HG03045 (cell line): ENCODE measurements around the gene GRM2.

Experiments used
- ATAC-seq: cut with Tn5 transposase; IDR thresholded peaks from one replicate; pipeline ENCODE4 v1.9.1; 2021; ENCODE audit warnings: mild to moderate bottlenecking, moderate library complexity; ENCODE audit not compliant: unreplicated experiment

The GRM2 gene

DNA sequence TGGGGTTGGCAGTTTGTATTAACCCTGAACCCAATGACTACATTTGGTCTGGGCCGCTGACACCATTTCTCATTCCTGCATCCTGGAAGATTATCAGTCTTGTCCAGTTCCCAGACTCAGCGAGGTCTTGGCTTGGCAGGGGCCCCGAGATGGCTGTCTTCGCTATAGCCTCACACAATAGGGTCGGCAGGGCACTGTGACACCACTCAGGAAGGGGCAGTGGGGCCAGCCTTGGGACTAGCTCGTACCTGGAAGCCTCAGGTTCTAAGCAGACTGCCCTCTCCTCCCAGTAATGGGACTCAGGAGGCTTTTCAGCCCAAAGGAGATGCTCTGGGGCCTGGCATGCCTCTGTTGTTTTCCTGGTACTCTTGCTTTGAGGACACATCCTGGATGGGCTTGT, 26.7 kb upstream of the GRM2 start:
- no peak for ATAC-seq

DNA sequence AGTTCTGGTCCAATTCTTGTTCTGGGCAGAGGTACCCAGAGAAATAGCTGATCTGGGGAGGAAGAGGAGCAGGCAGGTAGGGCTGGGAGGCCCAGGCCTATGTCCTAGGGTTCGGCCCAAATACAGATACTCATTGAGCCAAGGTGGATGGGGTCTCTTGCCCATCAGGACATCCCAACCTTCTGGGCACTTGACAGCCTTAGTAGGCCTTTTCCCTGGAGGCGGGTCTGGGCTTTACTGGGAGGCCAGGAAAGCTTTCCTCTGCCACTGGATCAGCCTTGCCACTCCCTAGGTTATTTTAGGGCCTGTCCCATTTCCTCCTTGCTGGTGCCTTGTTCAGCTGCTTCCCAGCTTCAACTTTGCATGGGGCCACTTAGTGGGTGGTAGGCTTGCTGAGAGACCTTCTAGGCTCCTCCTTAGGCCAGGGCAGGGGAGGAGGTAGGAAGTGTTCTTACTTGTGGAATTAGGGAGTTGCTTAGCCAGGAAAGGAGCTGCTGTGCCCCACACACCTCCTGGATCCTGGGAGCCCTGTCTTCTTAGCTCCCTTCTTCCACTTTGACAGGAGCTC, 26.1 kb upstream of the GRM2 start:
- ATAC-seq: no peak

DNA sequence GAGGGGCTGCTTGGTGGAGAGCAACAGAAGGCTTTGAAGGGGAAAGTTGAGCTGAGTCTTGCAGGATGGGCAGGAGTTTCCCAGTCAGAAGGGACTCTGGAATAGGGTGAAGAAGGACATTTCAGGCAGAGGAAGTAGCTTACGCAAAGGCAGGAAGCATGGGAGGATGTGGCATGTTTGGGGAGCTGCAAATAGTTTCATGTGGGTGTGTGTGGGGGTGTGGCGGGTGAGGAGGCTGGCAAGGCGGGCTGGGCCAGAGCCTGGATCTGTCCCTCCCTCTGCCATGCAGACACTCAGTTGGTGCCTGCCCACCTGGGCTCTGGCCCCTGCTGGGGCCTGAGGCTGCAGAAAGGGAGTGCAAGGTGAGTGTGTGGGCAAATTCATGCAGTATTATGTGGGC, 25.4 kb upstream of the GRM2 start:
- ATAC-seq: no peak

DNA sequence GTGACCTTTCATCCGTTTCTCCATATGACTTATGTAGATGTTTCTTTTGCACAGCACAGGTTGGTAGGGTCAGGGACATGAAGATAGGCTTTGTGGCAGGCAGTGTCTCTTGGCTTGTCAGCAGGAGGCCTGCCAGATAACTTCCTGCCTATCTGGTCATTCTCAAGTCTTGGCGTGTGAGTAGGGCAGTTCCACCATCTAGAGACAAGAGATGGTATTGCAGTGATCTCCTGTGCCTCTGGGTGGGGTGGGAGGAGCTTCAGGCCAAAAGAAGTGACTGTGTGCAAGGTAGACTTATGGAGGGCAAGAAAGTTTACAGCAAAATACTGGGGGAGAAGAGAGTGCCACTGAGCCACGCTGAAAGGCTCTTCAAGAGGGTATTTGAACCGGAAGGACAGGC, 24.8 kb upstream of the GRM2 start:
- ATAC-seq: peak; percentile 76

DNA sequence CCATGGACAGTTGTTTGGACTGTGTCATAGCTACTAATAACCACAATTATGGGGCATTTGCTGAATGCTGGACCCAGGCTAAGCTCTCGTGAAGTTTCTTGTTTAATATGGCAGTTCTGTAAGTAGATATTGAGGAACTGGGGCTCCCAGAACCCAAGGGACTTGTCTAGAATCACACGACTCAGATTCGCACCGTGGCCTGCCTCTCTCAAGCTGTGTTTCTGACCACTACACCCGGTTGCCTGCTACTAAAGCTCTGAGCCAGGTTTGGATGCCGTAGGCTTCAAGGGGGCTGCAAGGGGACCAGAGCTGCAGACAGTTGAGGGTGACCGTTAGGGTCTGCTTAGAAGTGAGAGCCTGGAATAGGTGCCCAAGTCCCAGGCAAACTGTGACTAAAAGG, 24.3 kb upstream of the GRM2 start:
- ATAC-seq: no peak

DNA sequence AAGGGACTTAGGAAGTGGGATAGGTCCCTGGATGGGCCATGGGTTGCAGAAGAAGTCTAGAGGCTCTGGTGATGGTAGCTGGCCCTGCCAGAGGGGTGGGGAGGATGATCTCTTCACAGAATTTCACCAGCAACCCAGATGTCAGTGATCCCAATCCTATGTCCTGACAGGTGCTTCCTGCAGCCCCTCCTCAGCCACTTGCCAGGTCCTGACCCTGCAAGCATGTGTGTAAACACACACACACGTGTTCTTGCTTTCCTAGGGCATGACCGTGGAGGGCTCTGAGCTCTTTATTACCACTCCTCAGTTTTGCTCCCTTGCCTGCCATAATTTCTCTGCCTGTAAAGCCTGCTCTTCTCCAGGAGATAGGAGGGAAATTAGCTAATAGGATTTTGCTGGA, 23.3 kb upstream of the GRM2 start:
- no peak for ATAC-seq

DNA sequence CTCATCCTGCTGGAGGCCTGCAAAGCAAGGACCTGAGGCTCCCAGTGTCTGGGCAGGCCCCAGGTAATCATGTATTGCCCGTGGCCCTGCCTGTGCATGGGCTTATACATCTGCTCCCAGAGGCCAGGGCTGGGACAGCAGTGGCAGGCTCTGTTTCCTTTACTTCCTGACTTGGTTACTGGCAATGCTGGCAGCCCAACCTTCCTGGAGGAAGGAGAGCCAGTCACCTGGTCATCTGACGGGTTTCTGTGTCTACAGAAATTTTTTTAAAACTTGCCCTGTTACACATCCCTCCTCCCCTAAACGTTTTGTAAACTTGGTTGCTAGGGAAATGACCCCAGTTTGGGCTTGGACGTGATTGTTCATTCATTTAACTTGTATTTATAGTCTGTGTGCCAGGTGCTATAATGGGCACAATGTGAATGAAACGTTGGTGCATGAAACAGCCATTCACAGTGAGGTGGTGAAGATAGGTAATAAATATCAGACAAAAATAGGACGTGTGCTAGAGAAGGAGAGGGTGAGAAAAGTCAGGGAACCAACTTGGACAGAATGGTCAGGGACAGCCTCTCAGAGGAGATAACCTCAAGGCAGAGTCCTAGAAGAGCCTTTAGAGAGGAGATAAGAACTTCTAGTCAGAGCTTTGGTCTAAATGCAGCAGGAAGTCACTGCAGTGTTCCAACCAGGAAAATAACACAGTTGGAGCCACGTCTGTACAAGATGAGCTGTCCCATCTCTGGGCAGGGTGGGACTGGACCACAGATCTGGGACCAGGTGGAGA, 21.7 kb upstream of the GRM2 start:
- no peak for ATAC-seq

DNA sequence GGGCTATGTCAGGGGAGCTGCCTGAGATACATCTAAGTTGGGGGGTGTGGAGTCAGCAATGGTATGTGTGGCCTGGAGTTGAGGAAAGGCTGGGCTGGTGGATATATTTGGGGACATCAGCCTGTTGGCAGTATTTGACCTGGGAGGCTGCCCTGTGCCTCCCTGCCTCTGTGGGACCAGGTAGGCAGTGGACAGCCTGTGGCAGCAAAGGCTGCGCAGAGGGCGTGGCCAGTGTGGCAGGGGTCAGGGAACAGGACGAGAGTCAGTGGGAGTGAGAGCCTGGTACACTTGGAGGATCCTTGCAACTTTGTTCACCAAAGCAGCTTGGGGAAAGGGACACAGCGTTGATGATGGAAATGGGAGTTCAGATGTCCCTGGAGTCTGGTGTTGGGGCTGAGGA, 20.8 kb upstream of the GRM2 start:
- no peak for ATAC-seq

DNA sequence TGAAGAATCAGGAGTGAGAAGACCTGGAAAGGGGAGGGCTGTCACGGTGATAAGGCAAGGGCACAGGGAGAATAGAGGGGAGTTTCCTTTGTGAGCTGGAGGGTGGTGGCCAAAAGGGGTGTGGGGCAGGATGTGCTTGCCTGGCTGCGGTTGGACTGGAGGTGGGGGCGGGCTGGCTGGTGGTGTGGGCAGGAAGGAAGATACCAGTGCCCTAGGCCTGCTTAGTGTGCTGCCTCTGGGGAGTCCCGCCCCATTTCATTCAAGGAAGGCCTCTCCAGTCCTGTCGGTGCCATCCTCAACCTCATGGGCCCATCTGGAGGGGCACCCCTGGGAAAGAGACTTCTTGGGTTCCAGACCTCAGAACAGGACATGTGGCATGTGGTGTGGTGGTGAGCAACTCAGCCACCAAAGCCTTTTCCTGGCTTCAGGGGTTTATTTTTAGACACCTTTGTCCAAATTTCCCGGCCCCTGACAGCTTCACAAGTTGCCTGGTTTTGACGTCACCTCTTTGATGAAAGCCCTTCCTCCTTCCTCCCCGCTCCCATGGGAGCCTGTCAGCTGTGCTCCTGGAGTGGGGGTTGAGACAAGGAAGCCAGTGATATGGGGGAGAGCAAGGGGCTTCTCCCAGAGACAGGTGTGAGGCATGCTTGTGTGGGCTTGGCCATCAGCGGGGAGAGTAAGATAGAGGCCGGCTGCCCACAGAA, 20.2 kb upstream of the GRM2 start:
- peak; percentile 45 for ATAC-seq

DNA sequence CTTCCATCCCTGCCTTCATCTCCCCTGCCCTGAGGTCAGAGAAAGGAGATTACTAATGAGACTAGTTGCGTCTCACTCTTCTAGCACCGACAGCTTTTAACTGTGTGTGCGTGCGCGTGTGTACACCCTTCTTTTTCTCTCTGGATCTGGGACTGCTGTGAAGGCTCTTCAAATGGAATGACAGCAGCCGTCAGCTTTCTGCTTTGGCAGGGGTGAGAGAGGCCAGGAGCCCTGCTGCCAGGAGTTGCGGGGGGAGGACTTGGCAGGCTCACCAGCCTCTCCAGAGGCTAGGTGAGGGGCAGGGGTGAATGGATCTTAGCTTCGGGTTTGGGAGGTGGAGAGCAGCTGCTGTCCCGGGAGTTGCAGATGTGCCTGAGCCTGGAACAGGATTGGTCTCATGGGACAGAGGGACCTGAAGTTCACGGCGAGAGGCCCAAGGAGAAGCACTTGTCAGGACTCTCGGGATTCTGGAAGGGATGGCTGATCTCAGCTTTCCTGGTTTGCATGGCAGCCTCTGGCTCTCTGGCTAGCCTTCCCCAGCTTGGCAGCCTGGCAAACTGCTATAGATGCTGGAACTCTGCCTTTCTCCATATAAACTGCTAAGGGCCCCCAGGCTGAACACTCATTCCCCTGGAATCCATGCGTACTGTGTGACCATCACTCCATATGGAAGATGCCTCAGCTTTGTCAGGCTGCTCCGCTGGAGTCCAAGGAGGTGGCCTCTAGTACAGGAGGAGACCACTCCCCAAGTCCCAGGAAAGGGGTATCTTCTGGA, 19.2 kb upstream of the GRM2 start:
- ATAC-seq: no peak

DNA sequence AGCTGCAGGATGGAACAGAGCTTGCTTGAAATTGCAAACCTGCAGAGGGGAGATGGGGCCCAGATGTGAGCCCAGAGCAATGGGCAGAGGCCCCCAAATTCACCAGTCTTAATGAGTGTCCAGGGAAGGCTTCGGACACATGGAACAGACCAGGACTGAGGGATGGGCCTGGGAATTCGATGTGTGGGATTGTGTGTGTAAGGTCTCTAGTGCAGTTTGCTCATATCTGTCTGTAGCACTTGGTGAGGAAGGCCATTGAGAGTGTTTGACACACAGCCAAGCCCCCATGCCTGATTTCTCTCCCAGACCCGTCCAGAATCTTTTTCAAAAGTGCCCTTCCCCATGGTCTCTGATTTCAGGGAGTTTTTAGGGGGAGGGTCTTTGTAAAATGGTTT, 18.7 kb upstream of the GRM2 start:
- no peak for ATAC-seq

DNA sequence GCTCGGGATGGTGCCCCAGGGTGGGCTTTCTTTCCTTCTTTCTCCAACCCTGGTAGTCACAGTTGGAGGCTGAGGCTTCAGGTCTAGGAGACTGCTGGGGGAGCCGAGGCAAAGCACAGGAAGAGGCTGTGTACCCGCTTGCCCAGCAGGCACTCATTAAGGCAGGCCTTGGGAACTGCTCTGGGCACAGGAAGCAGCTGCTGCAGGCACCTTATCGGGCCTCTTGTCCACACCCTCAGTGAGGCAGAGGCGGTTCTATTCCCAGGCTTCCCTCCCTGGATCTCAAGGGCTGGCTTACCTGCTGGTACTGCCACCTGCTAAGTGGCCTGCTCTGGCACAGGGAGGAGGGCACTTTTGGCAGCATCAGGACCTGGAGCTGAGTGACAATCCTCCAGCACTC, 15.8 kb upstream of the GRM2 start:
- ATAC-seq: no peak

DNA sequence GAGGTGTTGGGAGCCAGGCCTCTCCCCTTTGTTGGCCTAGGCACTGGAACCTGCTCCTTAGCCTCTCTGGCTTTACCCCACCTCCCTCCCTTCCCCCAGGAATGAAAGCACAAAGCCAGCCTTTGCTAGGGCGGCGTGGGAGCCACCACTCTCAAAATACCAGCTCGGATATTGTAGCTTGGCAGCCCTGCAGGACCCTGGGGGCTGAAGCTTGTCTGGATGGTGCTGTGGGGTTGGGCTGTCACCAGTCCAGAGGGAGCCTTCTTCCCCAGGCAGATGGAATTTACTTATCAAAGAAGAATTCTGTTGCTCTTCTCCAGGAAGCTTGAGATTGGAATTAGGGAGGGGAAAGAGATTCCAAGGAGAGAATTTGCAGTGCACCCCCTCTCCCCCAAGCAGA, 14.9 kb upstream of the GRM2 start:
- no peak for ATAC-seq

DNA sequence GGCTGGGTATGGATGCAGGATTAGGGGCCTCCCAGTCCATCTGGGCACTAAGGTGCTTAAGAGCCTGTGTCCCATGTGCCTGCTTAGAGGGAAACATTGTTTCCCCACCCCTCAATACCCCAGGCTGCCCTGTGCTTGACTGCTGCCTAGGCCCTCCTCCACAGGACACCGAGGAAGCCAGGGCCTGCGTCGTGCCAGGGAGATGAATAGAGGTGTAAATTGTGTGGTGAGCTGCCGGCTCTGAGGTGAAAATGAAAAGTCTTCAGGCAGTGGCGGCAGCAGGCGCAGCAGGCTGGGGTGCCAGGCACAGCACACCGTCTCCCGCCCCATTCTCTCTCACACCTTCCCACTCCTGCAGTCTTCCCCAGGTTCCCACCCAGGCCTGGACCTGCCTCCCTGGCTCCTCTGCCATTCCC, 13.9 kb upstream of the GRM2 start:
- no peak for ATAC-seq

DNA sequence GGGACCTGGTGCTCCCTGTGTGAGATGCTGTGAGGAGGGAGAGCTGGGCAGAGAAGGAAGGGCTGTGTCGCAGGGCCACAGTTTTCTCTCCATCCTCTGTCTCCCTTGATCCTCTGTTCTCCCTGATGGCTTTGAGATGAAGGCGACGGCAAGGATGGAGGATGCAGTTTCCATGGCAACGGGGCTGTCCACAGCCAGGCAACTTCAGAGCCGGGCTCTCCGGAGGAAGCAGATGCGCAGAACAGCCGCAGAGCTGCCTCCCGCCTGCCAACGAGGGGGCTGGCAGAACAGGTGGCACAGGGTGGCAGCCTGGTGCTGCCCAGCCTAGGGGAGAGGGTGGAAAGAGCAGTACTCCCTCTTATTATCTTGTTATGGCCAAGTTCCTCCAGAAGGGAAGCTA, 9.9 kb upstream of the GRM2 start:
- ATAC-seq: no peak

DNA sequence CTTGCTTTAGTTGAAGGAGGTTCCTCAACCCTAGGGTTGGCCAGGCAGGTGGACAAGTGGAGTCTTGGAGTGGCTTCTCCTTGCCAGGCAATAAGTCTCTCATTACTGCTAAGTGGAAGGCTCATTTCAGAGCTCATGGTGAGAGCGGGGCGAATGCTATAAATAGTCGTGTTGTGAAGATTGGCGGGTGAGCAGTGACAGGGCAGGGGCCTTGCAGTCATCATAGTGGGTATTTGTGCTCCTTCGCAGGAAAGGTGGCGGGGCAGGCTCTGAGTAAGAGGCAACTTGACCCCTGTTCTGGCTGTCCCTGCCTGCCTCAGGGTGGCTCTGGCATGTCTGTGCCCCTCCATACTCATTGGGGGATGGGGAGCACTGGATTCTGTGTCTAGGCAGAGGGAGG, 8.7 kb upstream of the GRM2 start:
- no peak for ATAC-seq

DNA sequence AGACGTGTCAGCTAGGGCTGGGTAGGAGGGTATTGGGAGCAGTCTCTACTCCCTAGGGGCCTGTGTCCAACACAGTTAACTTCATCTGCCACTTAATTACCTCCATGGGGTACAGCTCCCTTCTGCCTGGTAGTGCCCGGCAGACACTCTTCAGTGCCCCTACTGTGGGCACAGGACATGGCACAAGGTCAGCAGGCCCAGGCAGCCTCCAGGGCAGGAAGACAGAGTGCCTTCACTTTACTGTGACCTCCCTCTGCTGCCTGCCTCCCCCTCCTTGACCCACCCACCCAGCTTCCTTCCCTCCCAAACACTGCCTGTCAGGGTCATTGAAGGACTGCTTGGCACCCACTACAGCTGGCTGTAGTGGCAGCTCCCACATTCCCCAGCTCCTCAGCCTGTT, 6.5 kb upstream of the GRM2 start:
- ATAC-seq: no peak

DNA sequence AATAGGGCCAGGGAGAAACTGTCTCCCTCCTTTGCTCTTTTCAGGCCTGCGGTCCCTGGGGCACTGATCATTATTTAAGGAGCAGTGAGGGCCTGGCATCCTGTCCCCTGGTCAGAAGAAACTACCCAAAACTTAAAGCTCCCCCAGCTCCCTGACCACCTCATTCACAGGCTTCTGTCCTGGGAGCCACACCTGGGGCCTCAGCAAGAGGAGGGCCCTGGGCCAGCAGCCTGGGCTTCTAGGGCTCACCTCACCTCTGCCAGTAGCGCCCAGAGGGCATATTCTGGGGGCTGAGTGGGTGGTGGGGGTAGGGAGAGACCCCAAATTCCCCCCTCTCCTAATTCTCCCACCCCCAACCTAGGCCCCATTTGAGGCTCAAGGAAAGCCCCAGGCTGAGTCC, 4.7 kb upstream of the GRM2 start:
- ATAC-seq: no peak

DNA sequence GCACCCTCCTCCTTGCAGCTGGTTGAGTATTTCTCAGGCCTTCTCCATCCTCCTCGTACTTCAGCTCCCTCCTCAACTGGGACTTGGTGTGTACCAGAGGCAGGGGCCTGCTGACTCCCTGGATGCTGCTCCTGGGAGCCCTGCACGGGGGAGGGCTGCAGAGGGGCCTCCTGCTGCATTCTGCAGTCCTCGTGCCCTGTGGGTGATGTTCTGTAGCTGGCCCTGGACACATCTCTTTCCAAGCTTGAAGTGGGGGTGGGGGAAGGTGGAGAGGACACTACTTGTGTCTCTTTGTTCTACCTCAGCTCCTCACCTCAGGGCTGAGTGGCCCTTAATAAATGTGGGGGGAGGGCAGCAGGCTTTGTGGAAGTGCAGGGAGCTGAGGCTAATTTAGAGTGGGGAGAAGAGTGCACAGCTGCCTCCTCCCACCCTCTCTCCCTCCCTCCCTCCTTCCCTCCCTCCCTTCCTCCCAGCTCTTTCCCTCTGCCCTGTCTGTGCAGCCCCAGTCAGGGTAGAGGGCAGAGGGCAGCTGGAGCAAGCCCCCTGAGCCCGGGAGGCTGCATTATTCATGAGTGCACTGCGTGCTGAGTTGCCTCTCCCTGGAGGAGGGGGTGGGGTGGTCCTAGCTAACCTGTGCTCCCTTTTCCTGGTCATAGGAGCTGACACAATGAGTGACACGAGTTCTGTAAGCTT, 3.7 kb upstream of the GRM2 start:
- ATAC-seq: no peak

DNA sequence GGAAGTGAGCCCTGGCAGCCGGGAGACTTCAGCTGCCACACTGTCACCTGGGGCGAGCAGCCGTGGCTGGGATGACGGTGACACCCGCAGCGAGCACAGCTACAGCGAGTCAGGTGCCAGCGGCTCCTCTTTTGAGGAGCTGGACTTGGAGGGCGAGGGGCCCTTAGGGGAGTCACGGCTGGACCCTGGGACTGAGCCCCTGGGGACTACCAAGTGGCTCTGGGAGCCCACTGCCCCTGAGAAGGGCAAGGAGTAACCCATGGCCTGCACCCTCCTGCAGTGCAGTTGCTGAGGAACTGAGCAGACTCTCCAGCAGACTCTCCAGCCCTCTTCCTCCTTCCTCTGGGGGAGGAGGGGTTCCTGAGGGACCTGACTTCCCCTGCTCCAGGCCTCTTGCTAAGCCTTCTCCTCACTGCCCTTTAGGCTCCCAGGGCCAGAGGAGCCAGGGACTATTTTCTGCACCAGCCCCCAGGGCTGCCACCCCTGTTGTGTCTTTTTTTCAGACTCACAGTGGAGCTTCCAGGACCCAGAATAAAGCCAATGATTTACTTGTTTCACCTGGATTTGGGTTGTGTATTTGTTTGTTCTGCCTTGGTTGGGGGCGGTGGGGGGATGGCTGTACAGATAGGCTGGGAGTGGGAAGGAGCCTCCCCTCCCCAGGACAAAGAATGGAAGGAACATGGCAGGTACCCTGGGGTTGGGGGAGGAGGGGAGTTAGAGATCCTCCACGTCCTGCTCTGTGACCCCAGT, 2.9 kb upstream of the GRM2 start:
- no peak for ATAC-seq
